ENCODE results near the gene OSBP2.

GRCh38 chr22:30927806-30928205, 233.1 kb downstream of the OSBP2 start:
- TF ChIP-seq CTCF (IDR thresholded peaks at IDR 0.05) (no peak), POLR2A (IDR thresholded peaks at IDR 0.05) (no peak), POLR2AphosphoS5 (IDR thresholded peaks at IDR 0.05) (no peak)
